SK-N-SH (cell line): Measurements from ENCODE around the gene DIRAS1. TPM values are rescaled to one million over a fixed set of nuclear protein-coding genes. Genes with fewer than 3 reads are reported as not detected.

ENCODE experiments used
- CTCF ChIA-PET: fragments of 300-600, 350-600 bp; formaldehyde crosslinking; extraction: SDS; loops from one replicate; lab custom pipeline; 2021; lab: Yijun Ruan, JAX
- POLR2A ChIA-PET: fragments of 350-600 bp; sonication (Branson Sonifier 250); formaldehyde crosslinking; extraction: SDS; loops from one replicate; lab custom pipeline; 2020; ENCODE audit warnings: antibody characterized with exemption, inconsistent platforms; lab: Yijun Ruan, JAX
- DNase-seq: peaks from one replicate; pipeline ENCODE4 v3.0.0; 2012
- H2AFZ ChIP-seq: fragments of 200-600 bp; sonication (generic); 2 replicates; pipeline ENCODE4 v1.8.1; 2016; ENCODE audit warnings: antibody characterized with exemption, mild to moderate bottlenecking, low read depth
- H3F3A ChIP-seq: fragments of 200-600 bp; sonication (generic); replicated peaks from 2 replicates; pipeline ENCODE3; 2016; ENCODE audit warnings: antibody characterized with exemption, mild to moderate bottlenecking; ENCODE audit not compliant: insufficient read depth
- H3K27ac ChIP-seq, 2 experiments: fragments of 200-500 bp in 1 of 2; fragments of 200-600 bp in 1 of 2; sonication (Bioruptor generic) in 1 of 2; sonication (generic), shearing (Covaris generic) in 1 of 2; 2 replicates each; pipeline versions ENCODE4 v1.5.1 to v1.6.1; 2014 to 2016; ENCODE audit warnings: low read depth in 2 of 2, inconsistent platforms in 1 of 2, low read length in 1 of 2, mild to moderate bottlenecking in 1 of 2, mixed read lengths in 1 of 2
- H3K27me3 ChIP-seq: fragments of 200-600 bp; sonication (generic), shearing (Covaris generic); 2 replicates; pipeline ENCODE4 v1.6.1; 2016; ENCODE audit warnings: mixed run types; ENCODE audit not compliant: insufficient read depth
- H3K36me3 ChIP-seq, 2 experiments: fragments of 200-500 bp in 1 of 2; fragments of 200-600 bp in 1 of 2; sonication (Bioruptor generic) in 1 of 2; sonication (generic) in 1 of 2; replicated peaks in 1 of 2; 2 replicates each; pipeline versions ENCODE3 to v1.5.1; 2014 to 2016; ENCODE audit warnings: low read length in 1 of 2, mild to moderate bottlenecking in 1 of 2; ENCODE audit not compliant: insufficient read depth in 2 of 2, control insufficient read depth in 1 of 2
- H3K4me1 ChIP-seq, 2 experiments: fragments of 200-500 bp in 1 of 2; fragments of 200-600 bp in 1 of 2; sonication (Bioruptor generic) in 1 of 2; sonication (generic), shearing (Covaris generic) in 1 of 2; 2 replicates each; pipeline versions ENCODE4 v1.5.1 to v1.6.1; 2014 to 2016; ENCODE audit warnings: low read depth in 1 of 2, low read length in 1 of 2, mixed run types in 1 of 2; ENCODE audit not compliant: insufficient read depth in 2 of 2, control insufficient read depth in 1 of 2
- H3K4me2 ChIP-seq: fragments of 200-600 bp; sonication (generic), shearing (Covaris generic); 2 replicates; pipeline ENCODE4 v1.6.1; 2017; ENCODE audit warnings: mixed run types
- H3K4me3 ChIP-seq, 2 experiments: fragments of 200-500 bp in 1 of 2; fragments of 200-600 bp in 1 of 2; sonication (Bioruptor generic) in 1 of 2; sonication (generic), shearing (Covaris generic) in 1 of 2; 2 replicates each; pipeline versions ENCODE4 v1.5.1 to v1.8.1; 2014 to 2016; ENCODE audit warnings: low read depth in 2 of 2, inconsistent platforms in 1 of 2, low read length in 1 of 2, mild to moderate bottlenecking in 1 of 2, mixed read lengths in 1 of 2, moderate library complexity in 1 of 2
- H3K79me2 ChIP-seq: fragments of 200-600 bp; sonication (generic); 2 replicates; pipeline ENCODE4 v1.8.1; 2017; ENCODE audit warnings: mild to moderate bottlenecking; ENCODE audit not compliant: insufficient read depth
- H3K9ac ChIP-seq: fragments of 200-600 bp; sonication (generic); 2 replicates; pipeline ENCODE4 v1.6.1; 2017; ENCODE audit warnings: mixed run types
- H3K9me2 ChIP-seq: fragments of 200-600 bp; sonication (generic); 2 replicates; pipeline ENCODE4 v1.6.1; 2017; ENCODE audit warnings: mixed run types
- H3K9me3 ChIP-seq: fragments of 200-600 bp; sonication (generic); 2 replicates; pipeline ENCODE4 v1.6.1; 2017; ENCODE audit warnings: mixed run types, mild to moderate bottlenecking, moderate library complexity
- H4K20me1 ChIP-seq: fragments of 200-600 bp; sonication (generic); 2 replicates; pipeline ENCODE4 v1.6.1; 2017; ENCODE audit warnings: mild to moderate bottlenecking, mixed run types; ENCODE audit not compliant: insufficient read depth
- CHD2 ChIP-seq: fragments of 150-350 bp; IDR thresholded peaks from 2 replicates; pipeline ENCODE4 v1.6.1; 2018; ENCODE audit warnings: low read length; ENCODE audit not compliant: partially characterized antibody
- CTCF ChIP-seq: fragments of 200-600 bp; sonication (generic); IDR thresholded peaks from 2 replicates; pipeline ENCODE4 v1.6.1; 2017; ENCODE audit warnings: antibody characterized with exemption, mild to moderate bottlenecking, moderate library complexity
- ELF1 ChIP-seq: IDR thresholded peaks from 2 replicates; pipeline ENCODE4 v1.4.0; 2012
- EP300 ChIP-seq, 2 experiments: IDR thresholded peaks; 2 replicates each; pipeline versions ENCODE4 v1.4.0 to v1.6.1; 2012; ENCODE audit warnings: borderline replicate concordance in 1 of 2, low read depth in 1 of 2, low read length in 1 of 2
- FOSL2 ChIP-seq: IDR thresholded peaks from 2 replicates; pipeline ENCODE4 v1.4.0; 2012; ENCODE audit warnings: low read depth, mild to moderate bottlenecking, moderate library complexity, borderline replicate concordance
- FOXM1 ChIP-seq: IDR thresholded peaks from 2 replicates; pipeline ENCODE4 v1.4.0; 2012; ENCODE audit warnings: low read depth, mild to moderate bottlenecking
- IRF3 ChIP-seq: fragments of 150-350 bp; IDR thresholded peaks from 2 replicates; pipeline ENCODE4 v1.6.1; 2016; ENCODE audit warnings: mild to moderate bottlenecking, low read depth, low read length
- JUND ChIP-seq: IDR thresholded peaks from 2 replicates; pipeline ENCODE4 v1.4.0; 2012
- MXI1 ChIP-seq: IDR thresholded peaks from 2 replicates; pipeline ENCODE4 v1.6.1; 2012; ENCODE audit warnings: mild to moderate bottlenecking, low read depth, low read length, improper control_type of control experiment
- NFIC ChIP-seq: IDR thresholded peaks from 2 replicates; pipeline ENCODE4 v1.4.0; 2012; ENCODE audit warnings: borderline replicate concordance
- NRF1 ChIP-seq: IDR thresholded peaks from 2 replicates; pipeline ENCODE4 v1.6.1; 2012; ENCODE audit warnings: low read depth, mild to moderate bottlenecking, low read length
- RCOR1 ChIP-seq: fragments of 150-350 bp; IDR thresholded peaks from 2 replicates; pipeline ENCODE4 v1.6.1; 2017; ENCODE audit warnings: antibody characterized with exemption, low read length
- REST ChIP-seq: IDR thresholded peaks from 2 replicates; pipeline ENCODE4 v1.6.1; 2012; ENCODE audit warnings: mild to moderate bottlenecking, low read depth, low read length, moderate library complexity
- SIN3A ChIP-seq: IDR thresholded peaks from 2 replicates; pipeline ENCODE4 v1.6.1; 2012; ENCODE audit warnings: low read depth, mild to moderate bottlenecking, low read length, moderate library complexity, borderline replicate concordance
- SMC3 ChIP-seq: IDR thresholded peaks from 2 replicates; pipeline ENCODE4 v1.6.1; 2012; ENCODE audit warnings: low read depth, low read length, improper control_type of control experiment
- TAF1 ChIP-seq: IDR thresholded peaks from 2 replicates; pipeline ENCODE4 v1.6.1; 2012; ENCODE audit warnings: low read depth, mild to moderate bottlenecking, low read length, moderate library complexity, borderline replicate concordance
- TCF12 ChIP-seq: IDR thresholded peaks from 2 replicates; pipeline ENCODE4 v1.4.0; 2012
- USF2 ChIP-seq: fragments of 150-350 bp; IDR thresholded peaks from 2 replicates; pipeline ENCODE4 v1.6.1; 2017; ENCODE audit warnings: antibody characterized with exemption, low read length, low read depth, borderline replicate concordance
- YY1 ChIP-seq: IDR thresholded peaks from 2 replicates; pipeline ENCODE4 v1.4.0; 2012; ENCODE audit warnings: low read depth, mild to moderate bottlenecking
- WGBS: methylation state at CpG from one replicate; pipeline ENCODE4 v1.1.6; 2017; ENCODE audit warnings: low lambda C conversion rate; 5-methylcytosine and 5-hydroxymethylcytosine counted together
- polyA plus RNA-seq, 3 experiments: library from polyadenylated mRNA; depleted of rRNA; stranded (reverse); fragments of >200 nt; gene quantifications; 2 replicates each; pipeline ENCODE4 v1.2.3, GENCODE V29; 2012

DIRAS1 gene
- polyA plus RNA-seq, 1 of the 3 experiments (the other 2 are of a cell fraction): 9.0 TPM

GRCh38 chr19:2723747-2724146 is 2.6 kb upstream of the DIRAS1 start:
- Histone ChIP-seq H3K9ac (no peak overlapping the region), H4K20me1 (no peaks in the 10 kb centered on the region), H2AFZ (no peak overlapping the region), H3K4me1 (peaks cover 15 to 21% of the 10 kb centered on the region in 2 experiments; a peak in 3 of 4 replicates), H3K27me3 (no peaks in the 10 kb centered on the region), H3K79me2 (no peaks in the 10 kb centered on the region), H3K4me2 (no peak overlapping the region), H3K9me3 (no peaks in the 10 kb centered on the region), H3F3A (no peaks in the 10 kb centered on the region)
- WGBS: 93% methylated on average over 3 of the region's 14 CpGs
- POLR2A ChIA-PET: no interaction called here
- no peak for TF ChIP-seq NFIC
- no peak for TF ChIP-seq CHD2
- TF ChIP-seq CTCF: no peak
- no peak for TF ChIP-seq MXI1
- no peak for TF ChIP-seq NRF1
- no peak for TF ChIP-seq IRF3
- TF ChIP-seq, all 33 proteins: peak for 0
- H3K9me2 ChIP-seq: no peaks in the 10 kb centered on the region
- H3K27ac ChIP-seq: no peak overlapping the region; a peak in 1 of 4 replicates
- H3K36me3 ChIP-seq: no peaks in the 10 kb centered on the region
- no peak for DNase-seq
- no peak overlapping the region for H3K4me3 ChIP-seq
- CTCF ChIA-PET: interaction anchor here (1.1 to 2.9 kb wide), 3 partner anchors 12 to 26 kb away, joined by 3 to 14 read pairs (median 4); no protein-coding TSS in a partner anchor

GRCh38 chr19:2723345-2723715 is 2.2 kb upstream of the DIRAS1 start:
- ChIA-PET POLR2A (interaction anchor here (0.5 kb wide), 1 partner anchor 15 kb away, joined by 3 read pairs; no protein-coding TSS in a partner anchor), CTCF (interaction anchor here (1.1 to 2.9 kb wide), 3 partner anchors 12 to 26 kb away, joined by 3 to 14 read pairs (median 4); no protein-coding TSS in a partner anchor)
- 91% methylated on average over 6 of the region's 13 CpGs for WGBS
- no peaks in the 10 kb centered on the region for H3F3A ChIP-seq
- 0 out of 2 replicates have a peak overlapping the region, but pooled peaks have one; percentile 24 for H3K9ac ChIP-seq
- no peaks in the 10 kb centered on the region for H3K27me3 ChIP-seq
- peak overlapping the region in 1 of 2 experiments; percentile 23; a peak in 1 of 4 replicates for H3K27ac ChIP-seq
- DNase-seq: no peak
- H3K79me2 ChIP-seq: no peaks in the 10 kb centered on the region
- no peaks in the 10 kb centered on the region for H3K36me3 ChIP-seq
- H3K9me3 ChIP-seq: no peaks in the 10 kb centered on the region
- peak overlapping the region; percentile 58; the same call in 1 of the 2 replicates for H3K4me2 ChIP-seq
- no peak overlapping the region for H3K4me3 ChIP-seq
- H4K20me1 ChIP-seq: no peaks in the 10 kb centered on the region
- H3K9me2 ChIP-seq: no peaks in the 10 kb centered on the region
- TF ChIP-seq ELF1 (no peak), REST (no peak), TCF12 (no peak), USF2 (no peak), CHD2 (no peak), FOXM1 (no peak), RCOR1 (no peak), JUND (no peak), SIN3A (no peak), IRF3 (no peak), EP300 (IDR thresholded peaks at IDR 0.05; ENCODE audit: borderline replicate concordance in 1 of 2, low read depth in 1 of 2, low read length in 1 of 2) (no peak), SMC3 (no peak), YY1 (no peak), TAF1 (no peak), MXI1 (no peak), FOSL2 (no peak)
- no peak overlapping the region; the same call in 1 of the 2 replicates for H2AFZ ChIP-seq
- H3K4me1 ChIP-seq: peaks cover 15 to 21% of the 10 kb centered on the region in 2 experiments; a peak in 3 of 4 replicates
